ENCODE data around the gene LIPC.

The LIPC gene

GRCh38 chr15:58436552-58436951 lies 4.8 kb downstream of the LIPC start:
- no peak for DNase-seq (ENCODE audit: low read depth, low spot score)

GRCh38 chr15:58437531-58438105 lies 5.8 kb downstream of the LIPC start:
- DNase-seq (ENCODE audit: low read depth, low spot score) = no peak

GRCh38 chr15:58438111-58438510 lies 6.3 kb downstream of the LIPC start:
- DNase-seq (ENCODE audit: low read depth, low spot score) = no peak

GRCh38 chr15:58438956-58439355 lies 7.2 kb downstream of the LIPC start:
- DNase-seq (ENCODE audit: low read depth, low spot score) = no peak

- no peak for DNase-seq (ENCODE audit: low read depth, low spot score)
These were observed 8.5 kb downstream of the LIPC start for GRCh38 chr15:58440158-58440910.

- DNase-seq (ENCODE audit: low read depth, low spot score) = no peak
These were observed 9.1 kb downstream of the LIPC start for GRCh38 chr15:58440922-58441321.

- DNase-seq (ENCODE audit: low read depth, low spot score) = no peak
These were observed 9.7 kb downstream of the LIPC start for GRCh38 chr15:58441376-58442070.

GRCh38 chr15:58442122-58442521 lies 10.3 kb downstream of the LIPC start:
- no peak for DNase-seq (ENCODE audit: low read depth, low spot score)

GRCh38 chr15:58443308-58443707 lies 11.5 kb downstream of the LIPC start:
- DNase-seq (ENCODE audit: low read depth, low spot score) = no peak

- no peak for DNase-seq (ENCODE audit: low read depth, low spot score)
These were observed 12.3 kb downstream of the LIPC start for GRCh38 chr15:58444056-58444455.

- DNase-seq (ENCODE audit: low read depth, low spot score) = no peak
These were observed 13.0 kb downstream of the LIPC start for GRCh38 chr15:58444658-58445332.

- no peak for DNase-seq (ENCODE audit: low read depth, low spot score)
These were observed 14.1 kb downstream of the LIPC start for GRCh38 chr15:58445865-58446264.

- DNase-seq (ENCODE audit: low read depth, low spot score) = no peak
These were observed 14.7 kb downstream of the LIPC start for GRCh38 chr15:58446521-58446920.

- DNase-seq (ENCODE audit: low read depth, low spot score) = peak; percentile 69
These were observed 15.7 kb downstream of the LIPC start for GRCh38 chr15:58447271-58448010.

- DNase-seq (ENCODE audit: low read depth, low spot score) = no peak
These were observed 16.5 kb downstream of the LIPC start for GRCh38 chr15:58448331-58448730.

- DNase-seq (ENCODE audit: low read depth, low spot score) = no peak
These were observed 17.1 kb downstream of the LIPC start for GRCh38 chr15:58448906-58449305.

- DNase-seq (ENCODE audit: low read depth, low spot score) = no peak
These were observed 20.0 kb downstream of the LIPC start for GRCh38 chr15:58451826-58452225.

- DNase-seq (ENCODE audit: low read depth, low spot score) = no peak
These were observed 21.0 kb downstream of the LIPC start for GRCh38 chr15:58452775-58453174.

GRCh38 chr15:58453931-58454793 lies 22.4 kb downstream of the LIPC start:
- DNase-seq (ENCODE audit: low read depth, low spot score) = no peak

GRCh38 chr15:58454950-58455401 lies 23.2 kb downstream of the LIPC start:
- DNase-seq (ENCODE audit: low read depth, low spot score) = no peak

Measured in smooth muscle cell of the brain vasculature (primary cell).